ENCODE data around the gene ADCY4.

DNA sequence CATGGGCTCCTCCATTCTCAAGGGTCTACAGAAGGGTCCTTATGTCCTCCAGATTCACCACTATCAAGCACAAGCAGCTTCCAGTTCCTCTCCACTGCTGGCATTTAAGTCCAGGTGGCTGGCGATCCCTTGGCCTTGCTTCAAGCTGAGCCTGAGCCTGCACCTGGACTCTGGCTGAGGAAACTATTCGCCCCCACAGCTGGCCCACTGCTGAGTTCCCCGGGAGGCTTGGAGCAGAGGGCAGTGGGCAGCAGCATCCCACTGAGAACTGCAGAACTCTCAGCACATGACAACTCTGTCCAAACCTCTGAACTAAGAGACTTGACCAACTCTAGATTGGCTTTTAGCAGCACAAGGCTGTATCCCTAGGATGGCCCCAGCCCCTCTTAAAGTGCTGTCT lies 52.1 kb downstream of the ADCY4 start:
- TF ChIP-seq, protein P1, sequence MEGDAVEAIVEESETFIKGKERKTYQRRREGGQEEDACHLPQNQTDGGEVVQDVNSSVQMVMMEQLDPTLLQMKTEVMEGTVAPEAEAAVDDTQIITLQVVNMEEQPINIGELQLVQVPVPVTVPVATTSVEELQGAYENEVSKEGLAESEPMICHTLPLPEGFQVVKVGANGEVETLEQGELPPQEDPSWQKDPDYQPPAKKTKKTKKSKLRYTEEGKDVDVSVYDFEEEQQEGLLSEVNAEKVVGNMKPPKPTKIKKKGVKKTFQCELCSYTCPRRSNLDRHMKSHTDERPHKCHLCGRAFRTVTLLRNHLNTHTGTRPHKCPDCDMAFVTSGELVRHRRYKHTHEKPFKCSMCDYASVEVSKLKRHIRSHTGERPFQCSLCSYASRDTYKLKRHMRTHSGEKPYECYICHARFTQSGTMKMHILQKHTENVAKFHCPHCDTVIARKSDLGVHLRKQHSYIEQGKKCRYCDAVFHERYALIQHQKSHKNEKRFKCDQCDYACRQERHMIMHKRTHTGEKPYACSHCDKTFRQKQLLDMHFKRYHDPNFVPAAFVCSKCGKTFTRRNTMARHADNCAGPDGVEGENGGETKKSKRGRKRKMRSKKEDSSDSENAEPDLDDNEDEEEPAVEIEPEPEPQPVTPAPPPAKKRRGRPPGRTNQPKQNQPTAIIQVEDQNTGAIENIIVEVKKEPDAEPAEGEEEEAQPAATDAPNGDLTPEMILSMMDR (conservative IDR thresholded peaks at IDR 0.05) = no peak
- no peak for TF ChIP-seq ZFX (IDR thresholded peaks at IDR 0.05)
